ENCODE results near the gene RUNDC1.

Gene RUNDC1

DNA sequence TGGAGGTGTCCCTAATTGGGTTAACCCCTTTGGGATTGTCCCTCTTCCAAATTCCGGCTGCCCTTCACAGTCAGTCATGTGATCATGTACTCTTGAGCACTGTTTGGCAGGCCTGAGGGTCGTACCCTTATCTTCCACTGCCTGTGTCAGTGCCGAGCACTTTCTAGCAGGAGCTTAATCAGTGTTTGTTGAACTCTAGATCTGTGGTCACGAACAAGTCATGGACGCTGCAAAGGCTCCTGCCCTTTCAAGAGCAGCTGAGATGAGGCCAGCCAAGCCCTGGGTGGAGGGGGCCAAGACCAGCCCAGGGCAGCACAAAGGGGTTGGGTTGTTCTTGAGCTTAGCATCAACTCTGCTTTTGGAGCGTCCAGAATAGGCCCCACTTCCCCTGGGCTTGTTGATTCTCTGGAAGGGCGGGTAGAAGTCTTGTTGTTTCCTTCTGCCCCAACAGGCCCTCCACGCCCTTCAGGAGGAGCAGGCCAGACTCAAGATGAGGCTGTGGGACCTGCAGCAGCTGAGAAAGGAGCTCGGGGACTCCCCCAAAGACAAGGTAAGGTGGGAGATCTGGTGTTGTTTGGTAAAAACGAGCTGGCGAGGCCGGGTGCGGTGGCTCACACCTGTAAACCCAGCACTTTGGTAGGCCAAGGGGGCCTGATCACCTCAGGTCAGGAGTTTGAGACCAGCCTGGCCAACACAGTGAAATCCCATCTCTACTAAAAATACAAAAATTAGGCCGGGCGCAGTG, 31.5 kb downstream of the RUNDC1 start:
- Histone ChIP-seq H3K4me3 (ENCODE audit: low read depth, low read length) (no peak overlapping the region), H3K79me2 (ENCODE audit: control insufficient read depth, insufficient read depth, low read length, unreplicated experiment) (peaks cover 31% of the 10 kb centered on the region), H3K27me3 (ENCODE audit: insufficient read depth, low read length) (no peaks in the 10 kb centered on the region), H3K4me1 (ENCODE audit: control insufficient read depth, insufficient read depth, low read length, unreplicated experiment) (peaks cover 33% of the 10 kb centered on the region), H3K36me3 (ENCODE audit: insufficient read depth, low read length) (peaks cover 7% of the 10 kb centered on the region; the same call in 1 of the 2 replicates), H3K27ac (ENCODE audit: low read depth, low read length) (no peak overlapping the region), H2AFZ (ENCODE audit: low read length, unreplicated experiment) (no peak overlapping the region)

DNA sequence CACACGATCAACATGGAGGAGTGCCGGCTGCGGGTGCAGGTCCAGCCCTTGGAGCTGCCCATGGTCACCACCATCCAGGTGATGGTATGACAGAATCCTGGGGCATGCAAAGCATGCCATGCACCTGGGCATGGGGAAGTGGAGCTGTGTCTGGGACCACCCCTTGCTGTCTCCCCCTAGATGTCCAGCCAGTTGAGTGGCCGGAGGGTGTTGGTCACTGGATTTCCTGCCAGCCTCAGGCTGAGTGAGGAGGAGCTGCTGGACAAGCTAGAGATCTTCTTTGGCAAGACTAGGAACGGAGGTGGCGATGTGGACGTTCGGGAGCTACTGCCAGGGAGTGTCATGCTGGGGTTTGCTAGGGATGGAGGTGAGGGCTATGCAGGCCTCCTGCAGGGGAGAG, 32.9 kb downstream of the RUNDC1 start:
- H3K79me2 ChIP-seq (ENCODE audit: control insufficient read depth, insufficient read depth, low read length, unreplicated experiment), result peaks cover 20% of the 10 kb centered on the region
- peaks cover 33% of the 10 kb centered on the region for H3K4me1 ChIP-seq (ENCODE audit: control insufficient read depth, insufficient read depth, low read length, unreplicated experiment)
- peaks cover 14% of the 10 kb centered on the region; the same call in 1 of the 2 replicates for H3K36me3 ChIP-seq (ENCODE audit: insufficient read depth, low read length)
- H2AFZ ChIP-seq (ENCODE audit: low read length, unreplicated experiment), result no peak overlapping the region
- no peak overlapping the region for H3K4me3 ChIP-seq (ENCODE audit: low read depth, low read length)
- H3K27me3 ChIP-seq (ENCODE audit: insufficient read depth, low read length), result no peaks in the 10 kb centered on the region
- no peak overlapping the region for H3K27ac ChIP-seq (ENCODE audit: low read depth, low read length)

DNA sequence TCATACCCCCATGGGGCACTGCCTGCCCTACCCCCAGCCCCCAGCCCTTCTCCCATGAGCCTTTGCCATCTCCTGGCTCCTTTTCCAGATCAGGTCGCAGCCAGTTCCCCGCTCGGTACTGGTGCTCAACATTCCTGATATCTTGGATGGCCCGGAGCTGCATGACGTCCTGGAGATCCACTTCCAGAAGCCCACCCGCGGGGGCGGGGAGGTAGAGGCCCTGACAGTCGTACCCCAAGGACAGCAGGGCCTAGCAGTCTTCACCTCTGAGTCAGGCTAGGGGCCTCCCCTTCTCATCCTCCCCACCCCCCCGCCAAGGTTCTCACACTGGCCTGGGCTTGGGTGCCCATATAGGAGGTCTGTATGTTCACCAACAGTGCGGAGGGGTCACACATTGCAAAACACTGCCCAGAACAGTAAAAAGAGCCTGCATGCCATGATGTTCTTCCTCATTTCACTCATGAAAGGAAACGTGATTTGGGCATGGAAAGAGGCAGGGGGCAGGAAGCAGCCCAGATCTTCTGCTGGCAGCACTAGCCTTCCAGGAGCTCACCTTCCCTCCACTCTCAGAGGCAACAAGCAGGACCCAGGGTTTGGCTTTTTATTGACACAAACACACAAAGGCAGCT, 33.8 kb downstream of the RUNDC1 start:
- Histone ChIP-seq H2AFZ (ENCODE audit: low read length, unreplicated experiment) (no peak overlapping the region), H3K36me3 (ENCODE audit: insufficient read depth, low read length) (peaks cover 20% of the 10 kb centered on the region; the same call in 1 of the 2 replicates), H3K4me1 (ENCODE audit: control insufficient read depth, insufficient read depth, low read length, unreplicated experiment) (peaks cover 32% of the 10 kb centered on the region), H3K79me2 (ENCODE audit: control insufficient read depth, insufficient read depth, low read length, unreplicated experiment) (peaks cover 21% of the 10 kb centered on the region), H3K4me3 (ENCODE audit: low read depth, low read length) (no peak overlapping the region), H3K27me3 (ENCODE audit: insufficient read depth, low read length) (no peaks in the 10 kb centered on the region), H3K27ac (ENCODE audit: low read depth, low read length) (no peak overlapping the region)

- peaks cover 25% of the 10 kb centered on the region for H3K79me2 ChIP-seq (ENCODE audit: control insufficient read depth, insufficient read depth, low read length, unreplicated experiment)
- no peak overlapping the region for H3K4me3 ChIP-seq (ENCODE audit: low read depth, low read length)
- H3K27ac ChIP-seq (ENCODE audit: low read depth, low read length), result peak overlapping the region; percentile 59
- peaks cover 38% of the 10 kb centered on the region for H3K4me1 ChIP-seq (ENCODE audit: control insufficient read depth, insufficient read depth, low read length, unreplicated experiment)
- H2AFZ ChIP-seq (ENCODE audit: low read length, unreplicated experiment), result no peak overlapping the region
- peaks cover 21% of the 10 kb centered on the region; the same call in 1 of the 2 replicates for H3K36me3 ChIP-seq (ENCODE audit: insufficient read depth, low read length)
- no peaks in the 10 kb centered on the region for H3K27me3 ChIP-seq (ENCODE audit: insufficient read depth, low read length)
Measured at GRCh38 chr17:43014649-43015542, 34.5 kb downstream of the RUNDC1 start.

DNA sequence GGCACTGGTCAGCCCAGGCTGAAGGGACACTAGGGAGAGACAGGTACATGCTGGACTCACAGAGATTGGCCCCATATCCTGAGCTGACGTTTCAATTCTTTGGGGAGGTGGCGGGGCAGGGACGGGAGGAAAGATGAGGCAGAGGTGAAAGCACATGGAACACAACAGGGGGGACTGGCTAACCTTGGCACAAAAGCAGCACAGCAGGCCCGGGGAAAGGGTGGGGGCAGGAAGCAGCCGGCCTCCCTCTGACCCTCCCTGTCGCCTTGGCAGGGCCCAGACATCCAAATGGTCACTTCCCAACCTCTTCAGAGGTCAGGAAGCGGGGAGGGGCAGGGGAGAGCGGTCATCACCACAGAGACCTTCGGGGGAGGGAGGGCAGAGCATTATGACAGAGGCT, 35.2 kb downstream of the RUNDC1 start:
- no peak overlapping the region for H3K4me3 ChIP-seq (ENCODE audit: low read depth, low read length)
- H2AFZ ChIP-seq (ENCODE audit: low read length, unreplicated experiment), result no peak overlapping the region
- H3K27ac ChIP-seq (ENCODE audit: low read depth, low read length), result peak overlapping the region; percentile 59
- peaks cover 23% of the 10 kb centered on the region; the same call in 1 of the 2 replicates for H3K36me3 ChIP-seq (ENCODE audit: insufficient read depth, low read length)
- peaks cover 28% of the 10 kb centered on the region for H3K79me2 ChIP-seq (ENCODE audit: control insufficient read depth, insufficient read depth, low read length, unreplicated experiment)
- H3K27me3 ChIP-seq (ENCODE audit: insufficient read depth, low read length), result no peaks in the 10 kb centered on the region
- H3K4me1 ChIP-seq (ENCODE audit: control insufficient read depth, insufficient read depth, low read length, unreplicated experiment), result peaks cover 42% of the 10 kb centered on the region

DNA sequence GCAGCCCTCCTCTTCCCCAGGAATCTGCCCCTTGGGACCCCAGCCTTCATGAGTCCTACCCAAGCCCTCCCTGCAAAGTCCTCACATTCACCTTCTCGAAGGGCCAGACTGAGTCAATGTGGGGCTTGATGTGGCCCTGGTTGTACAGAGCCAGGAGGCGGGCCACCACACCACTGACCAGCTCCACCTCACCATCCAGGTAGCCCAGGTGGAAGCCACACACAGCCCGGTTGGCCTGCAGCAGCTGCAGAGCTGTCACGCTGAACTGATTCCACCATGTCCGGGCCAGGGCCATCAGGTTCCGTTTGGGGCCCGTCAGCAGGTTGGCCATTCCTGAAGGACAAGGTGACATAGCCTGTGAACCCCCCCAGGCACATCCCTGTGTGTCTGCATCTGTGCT, 35.9 kb downstream of the RUNDC1 start:
- H3K4me1 ChIP-seq (ENCODE audit: control insufficient read depth, insufficient read depth, low read length, unreplicated experiment), result peaks cover 39% of the 10 kb centered on the region
- H3K4me3 ChIP-seq (ENCODE audit: low read depth, low read length), result no peak overlapping the region
- peaks cover 19% of the 10 kb centered on the region; the same call in 1 of the 2 replicates for H3K36me3 ChIP-seq (ENCODE audit: insufficient read depth, low read length)
- no peak overlapping the region for H2AFZ ChIP-seq (ENCODE audit: low read length, unreplicated experiment)
- H3K27me3 ChIP-seq (ENCODE audit: insufficient read depth, low read length), result no peaks in the 10 kb centered on the region
- peaks cover 27% of the 10 kb centered on the region for H3K79me2 ChIP-seq (ENCODE audit: control insufficient read depth, insufficient read depth, low read length, unreplicated experiment)
- peak overlapping the region; percentile 59 for H3K27ac ChIP-seq (ENCODE audit: low read depth, low read length)

DNA sequence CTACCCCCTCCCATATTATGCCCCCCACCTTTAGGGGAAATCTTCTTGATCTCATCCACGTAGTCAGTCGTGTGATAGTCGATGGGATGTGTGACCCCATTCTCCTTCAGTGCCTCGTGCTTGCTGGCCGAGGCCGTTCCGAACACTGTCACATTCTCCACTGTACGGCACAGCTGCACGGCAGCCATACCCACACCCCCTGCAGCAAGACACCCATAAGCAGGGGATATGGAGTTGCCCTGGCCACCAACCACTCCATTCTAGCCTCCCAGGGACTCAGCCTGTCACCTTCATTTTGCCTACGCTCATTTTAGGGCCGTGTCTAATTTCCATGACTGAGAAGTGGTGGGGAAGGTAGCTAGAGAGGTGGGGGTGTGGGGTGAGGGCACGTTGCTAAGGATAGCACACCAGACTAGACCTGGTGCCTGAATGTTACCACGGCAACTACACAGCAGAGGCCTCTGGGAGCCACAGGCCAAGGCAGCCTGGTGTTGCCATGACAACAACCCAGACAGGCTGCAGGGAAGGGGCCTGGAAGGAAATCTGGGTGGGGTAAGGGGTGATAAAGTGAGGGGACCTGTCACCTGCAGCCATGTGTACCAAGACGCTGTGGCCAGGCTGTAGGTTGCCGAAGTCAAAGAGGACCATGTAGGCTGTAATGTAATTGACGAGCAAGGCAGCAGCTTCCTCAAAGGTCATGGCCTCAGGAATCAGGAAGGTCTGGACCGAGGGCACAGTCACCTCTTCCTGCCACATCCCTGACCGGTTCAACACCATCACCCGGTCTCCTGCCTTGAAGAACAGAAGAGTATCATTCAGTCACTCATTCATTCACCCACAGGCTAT, 37.9 kb downstream of the RUNDC1 start:
- peaks cover 32% of the 10 kb centered on the region for H3K79me2 ChIP-seq (ENCODE audit: control insufficient read depth, insufficient read depth, low read length, unreplicated experiment)
- H3K4me1 ChIP-seq (ENCODE audit: control insufficient read depth, insufficient read depth, low read length, unreplicated experiment), result peaks cover 39% of the 10 kb centered on the region
- H3K27me3 ChIP-seq (ENCODE audit: insufficient read depth, low read length), result no peaks in the 10 kb centered on the region
- H3K27ac ChIP-seq (ENCODE audit: low read depth, low read length), result peak overlapping the region; percentile 25; the same call in 1 of the 2 replicates
- no peak overlapping the region for H2AFZ ChIP-seq (ENCODE audit: low read length, unreplicated experiment)
- peak overlapping the region; percentile 17; the same call in 1 of the 2 replicates for H3K4me3 ChIP-seq (ENCODE audit: low read depth, low read length)
- H3K36me3 ChIP-seq (ENCODE audit: insufficient read depth, low read length), result peaks cover 17% of the 10 kb centered on the region; the same call in 1 of the 2 replicates

DNA sequence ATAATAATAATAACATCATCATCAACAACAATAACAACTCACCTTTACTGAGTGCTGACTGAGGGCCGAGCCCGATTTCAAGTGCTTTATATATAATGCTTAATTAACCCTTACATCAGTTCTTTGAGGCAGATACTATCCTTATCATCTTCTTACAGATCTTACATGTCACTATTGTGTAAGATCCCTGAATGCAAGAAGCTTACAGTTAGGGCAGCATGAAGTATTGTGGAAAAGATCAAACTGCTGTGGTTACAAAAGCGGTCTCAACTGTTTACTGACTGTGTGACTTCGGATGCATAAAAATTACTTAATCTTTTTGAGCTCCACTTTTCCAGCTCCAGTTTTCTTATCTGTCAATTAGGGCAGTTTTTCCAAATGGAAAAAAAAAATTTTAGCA, 38.6 kb downstream of the RUNDC1 start:
- H2AFZ ChIP-seq (ENCODE audit: low read length, unreplicated experiment), result no peak overlapping the region
- H3K27me3 ChIP-seq (ENCODE audit: insufficient read depth, low read length), result no peaks in the 10 kb centered on the region
- H3K79me2 ChIP-seq (ENCODE audit: control insufficient read depth, insufficient read depth, low read length, unreplicated experiment), result peaks cover 32% of the 10 kb centered on the region
- H3K27ac ChIP-seq (ENCODE audit: low read depth, low read length), result peak overlapping the region; percentile 25; the same call in 1 of the 2 replicates
- peaks cover 17% of the 10 kb centered on the region; the same call in 1 of the 2 replicates for H3K36me3 ChIP-seq (ENCODE audit: insufficient read depth, low read length)
- H3K4me1 ChIP-seq (ENCODE audit: control insufficient read depth, insufficient read depth, low read length, unreplicated experiment), result peaks cover 37% of the 10 kb centered on the region
- H3K4me3 ChIP-seq (ENCODE audit: low read depth, low read length), result peak overlapping the region; percentile 17; the same call in 1 of the 2 replicates

DNA sequence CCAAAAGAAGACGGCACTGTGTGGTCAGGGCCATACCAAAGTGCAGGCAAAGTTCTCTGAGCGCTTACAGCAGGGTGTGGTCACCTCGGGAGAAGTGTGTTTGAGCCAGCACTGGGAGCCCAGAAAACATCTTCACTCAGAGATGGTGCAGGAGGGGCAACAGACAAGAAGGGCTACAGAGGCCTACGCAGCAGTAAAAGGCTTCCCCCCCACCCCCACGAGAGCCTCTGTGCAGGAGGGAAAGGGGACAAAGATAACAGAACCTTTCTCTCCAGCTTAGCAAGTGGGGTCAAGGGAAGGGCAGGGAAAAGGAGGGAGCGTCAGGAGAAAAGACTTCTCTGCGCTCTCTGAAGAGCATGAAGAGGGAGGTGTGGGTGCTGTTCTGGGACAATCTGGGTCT, 39.1 kb downstream of the RUNDC1 start:
- Histone ChIP-seq H2AFZ (ENCODE audit: low read length, unreplicated experiment) (no peak overlapping the region), H3K27me3 (ENCODE audit: insufficient read depth, low read length) (no peaks in the 10 kb centered on the region), H3K4me3 (ENCODE audit: low read depth, low read length) (peak overlapping the region; percentile 98), H3K27ac (ENCODE audit: low read depth, low read length) (peak overlapping the region; percentile 85; the same call in 1 of the 2 replicates), H3K36me3 (ENCODE audit: insufficient read depth, low read length) (peaks cover 17% of the 10 kb centered on the region; the same call in 1 of the 2 replicates), H3K4me1 (ENCODE audit: control insufficient read depth, insufficient read depth, low read length, unreplicated experiment) (peaks cover 34% of the 10 kb centered on the region), H3K79me2 (ENCODE audit: control insufficient read depth, insufficient read depth, low read length, unreplicated experiment) (peaks cover 32% of the 10 kb centered on the region)

Measured in ACC112 (cell line).